Measurements from ENCODE around the gene TENM3.

GRCh38 chr4:182502064-182502463 is 258.9 kb downstream of the TENM3 start:
- TF ChIP-seq CTCF (IDR thresholded peaks at IDR 0.05) (no peak), POLR2A (IDR thresholded peaks at IDR 0.05) (no peak), POLR2AphosphoS5 (IDR thresholded peaks at IDR 0.05) (no peak)
